ENCODE results near the gene NAT10.

NAT10 gene

DNA sequence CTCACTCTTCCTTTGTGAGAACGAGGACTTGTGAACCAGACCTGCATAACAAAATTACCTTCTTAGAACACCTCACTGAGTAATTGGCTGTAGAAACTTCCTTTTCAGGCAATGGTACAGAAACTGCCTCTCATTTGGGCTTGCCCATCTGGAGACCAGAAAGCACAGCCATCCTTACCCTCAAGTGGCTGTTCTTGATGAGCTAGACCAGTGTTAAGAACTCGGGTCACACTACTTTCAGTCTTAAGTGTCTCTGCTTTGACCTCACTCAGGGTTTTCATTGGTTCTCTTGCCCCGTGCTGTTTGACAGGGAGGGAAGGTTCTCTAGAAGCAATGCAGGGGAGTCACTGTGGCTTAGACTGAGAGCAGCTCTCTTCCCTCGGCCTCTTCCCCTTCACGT lies 29.3 kb downstream of the NAT10 start:
- POLR2A ChIA-PET: no interaction called here

DNA sequence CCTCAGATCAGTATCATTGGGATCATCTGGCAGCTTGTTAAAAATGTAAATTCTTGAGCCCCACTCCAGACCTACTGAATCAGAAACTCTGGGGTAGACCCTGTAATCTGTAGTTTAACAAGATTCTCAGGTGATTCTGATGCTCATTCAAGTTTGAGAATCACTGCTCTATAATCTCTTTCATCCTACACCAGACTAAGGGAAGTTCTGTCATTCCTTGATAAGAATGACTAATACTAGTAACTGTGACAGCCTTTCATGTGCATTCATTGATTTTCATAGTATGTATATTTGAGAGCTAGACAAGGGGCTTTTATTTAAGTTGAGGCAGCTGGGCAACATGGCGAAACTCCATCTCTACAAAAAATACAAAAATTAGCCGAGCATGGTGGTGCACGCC lies 30.0 kb downstream of the NAT10 start:
- CTCF ChIA-PET: interaction anchor here (0.8 to 2.0 kb wide), 3 partner anchors 13 to 139 kb away, joined by 3 to 7 read pairs (median 3); no protein-coding TSS in a partner anchor
- H3K4me3 ChIP-seq (ENCODE audit: low read depth, low read length): no peak overlapping the region
- POLR2A ChIA-PET: no interaction called here
- DNase-seq (ENCODE audit: low read depth, low spot score): no peak
- TF ChIP-seq, protein P1, sequence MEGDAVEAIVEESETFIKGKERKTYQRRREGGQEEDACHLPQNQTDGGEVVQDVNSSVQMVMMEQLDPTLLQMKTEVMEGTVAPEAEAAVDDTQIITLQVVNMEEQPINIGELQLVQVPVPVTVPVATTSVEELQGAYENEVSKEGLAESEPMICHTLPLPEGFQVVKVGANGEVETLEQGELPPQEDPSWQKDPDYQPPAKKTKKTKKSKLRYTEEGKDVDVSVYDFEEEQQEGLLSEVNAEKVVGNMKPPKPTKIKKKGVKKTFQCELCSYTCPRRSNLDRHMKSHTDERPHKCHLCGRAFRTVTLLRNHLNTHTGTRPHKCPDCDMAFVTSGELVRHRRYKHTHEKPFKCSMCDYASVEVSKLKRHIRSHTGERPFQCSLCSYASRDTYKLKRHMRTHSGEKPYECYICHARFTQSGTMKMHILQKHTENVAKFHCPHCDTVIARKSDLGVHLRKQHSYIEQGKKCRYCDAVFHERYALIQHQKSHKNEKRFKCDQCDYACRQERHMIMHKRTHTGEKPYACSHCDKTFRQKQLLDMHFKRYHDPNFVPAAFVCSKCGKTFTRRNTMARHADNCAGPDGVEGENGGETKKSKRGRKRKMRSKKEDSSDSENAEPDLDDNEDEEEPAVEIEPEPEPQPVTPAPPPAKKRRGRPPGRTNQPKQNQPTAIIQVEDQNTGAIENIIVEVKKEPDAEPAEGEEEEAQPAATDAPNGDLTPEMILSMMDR (IDR thresholded peaks at IDR 0.05; ENCODE audit: insufficient read depth, low read length, missing control alignments): no peak

More for the DNA sequence above, 29.3 kb downstream of the NAT10 start:
- TF ChIP-seq, protein P1 (IDR thresholded peaks at IDR 0.05; ENCODE audit: insufficient read depth, low read length, missing control alignments): no peak
- no peak for DNase-seq (ENCODE audit: low read depth, low spot score)
- no peak overlapping the region for H3K4me3 ChIP-seq (ENCODE audit: low read depth, low read length)
- CTCF ChIA-PET: interaction anchor here (1.5 to 2.0 kb wide), 2 partner anchors 40 to 138 kb away, joined by 3 to 7 read pairs; no protein-coding TSS in a partner anchor

DNA sequence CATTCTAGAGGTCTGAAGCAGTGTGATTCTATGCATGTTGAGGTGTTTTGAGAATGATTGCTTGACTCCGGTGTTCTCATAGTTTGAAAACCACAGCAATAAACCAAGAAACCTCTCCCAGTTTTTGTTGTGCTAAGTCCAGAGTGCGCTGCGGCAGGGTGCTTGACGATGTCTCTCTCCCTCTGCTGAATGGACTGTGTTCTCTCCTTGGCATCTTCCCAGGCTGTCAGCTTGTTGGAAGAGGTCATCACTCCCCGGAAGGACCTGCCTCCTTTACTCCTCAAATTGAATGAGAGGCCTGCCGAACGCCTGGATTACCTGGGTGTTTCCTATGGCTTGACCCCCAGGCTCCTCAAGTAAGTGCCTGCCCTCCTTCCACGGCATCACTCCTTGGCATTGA lies 31.0 kb downstream of the NAT10 start:
- ChIA-PET CTCF (interaction anchor here (1.2 to 1.5 kb wide), 2 partner anchors 140 to 229 kb away, joined by 3 read pairs; no protein-coding TSS in a partner anchor), POLR2A (interaction anchor here (0.6 kb wide), 1 partner anchor 55 kb away, joined by 3 read pairs; no protein-coding TSS in a partner anchor)
- TF ChIP-seq, protein P1 (IDR thresholded peaks at IDR 0.05; ENCODE audit: insufficient read depth, low read length, missing control alignments): no peak
- no peak overlapping the region for H3K4me3 ChIP-seq (ENCODE audit: low read depth, low read length)
- DNase-seq (ENCODE audit: low read depth, low spot score): no peak

DNA sequence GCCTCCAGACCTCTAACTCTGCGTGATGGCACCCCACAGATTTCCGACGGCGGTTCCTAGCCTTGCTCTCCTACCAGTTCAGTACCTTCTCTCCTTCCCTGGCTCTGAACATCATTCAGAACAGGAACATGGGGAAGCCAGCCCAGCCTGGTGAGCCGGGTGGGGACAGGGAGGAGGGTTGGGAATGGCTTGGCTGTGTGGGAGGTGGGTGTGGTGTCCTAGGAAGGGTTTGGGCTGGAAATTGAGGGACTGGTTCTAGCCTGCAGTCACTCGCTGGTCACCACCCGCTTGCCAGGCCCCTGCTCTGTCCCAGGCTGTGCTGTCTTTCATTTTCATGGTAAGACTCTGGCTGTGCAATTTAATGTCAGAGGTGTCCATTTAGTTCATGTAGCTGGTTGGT lies 33.9 kb downstream of the NAT10 start:
- H3K4me3 ChIP-seq (ENCODE audit: low read depth, low read length): no peak overlapping the region
- POLR2A ChIA-PET: no interaction called here
- DNase-seq (ENCODE audit: low read depth, low spot score): no peak
- CTCF ChIA-PET: interaction anchor here (3.1 kb wide), 1 partner anchor 11 kb away, joined by 12 read pairs; no protein-coding TSS in a partner anchor
- TF ChIP-seq, protein P1 (IDR thresholded peaks at IDR 0.05; ENCODE audit: insufficient read depth, low read length, missing control alignments): no peak

DNA sequence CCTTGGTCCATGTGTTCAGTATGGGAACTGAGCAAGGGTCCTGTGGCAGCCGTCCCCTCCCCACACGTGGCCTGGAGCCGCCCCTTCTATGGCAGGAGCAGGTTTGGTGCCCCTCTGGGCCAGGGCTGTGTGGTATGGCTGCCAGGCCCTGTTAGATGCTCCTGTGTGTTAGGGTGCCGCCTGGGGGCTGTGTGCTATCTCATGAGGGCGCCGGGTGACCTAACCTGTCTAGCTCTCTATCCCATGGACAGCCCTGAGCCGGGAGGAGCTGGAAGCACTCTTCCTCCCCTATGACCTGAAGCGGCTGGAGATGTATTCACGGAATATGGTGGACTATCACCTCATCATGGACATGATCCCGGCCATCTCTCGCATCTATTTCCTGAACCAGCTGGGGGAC lies 34.7 kb downstream of the NAT10 start:
- TF ChIP-seq, protein P1 (IDR thresholded peaks at IDR 0.05; ENCODE audit: insufficient read depth, low read length, missing control alignments): no peak
- no peak for DNase-seq (ENCODE audit: low read depth, low spot score)
- H3K4me3 ChIP-seq (ENCODE audit: low read depth, low read length): no peak overlapping the region
- ChIA-PET POLR2A (interaction anchor here (0.7 kb wide), 1 partner anchor 9 kb away, joined by 3 read pairs; no protein-coding TSS in a partner anchor), CTCF (interaction anchor here (1.3 to 3.1 kb wide), 2 partner anchors 11 to 35 kb away, joined by 8 to 12 read pairs; no protein-coding TSS in a partner anchor)

DNA sequence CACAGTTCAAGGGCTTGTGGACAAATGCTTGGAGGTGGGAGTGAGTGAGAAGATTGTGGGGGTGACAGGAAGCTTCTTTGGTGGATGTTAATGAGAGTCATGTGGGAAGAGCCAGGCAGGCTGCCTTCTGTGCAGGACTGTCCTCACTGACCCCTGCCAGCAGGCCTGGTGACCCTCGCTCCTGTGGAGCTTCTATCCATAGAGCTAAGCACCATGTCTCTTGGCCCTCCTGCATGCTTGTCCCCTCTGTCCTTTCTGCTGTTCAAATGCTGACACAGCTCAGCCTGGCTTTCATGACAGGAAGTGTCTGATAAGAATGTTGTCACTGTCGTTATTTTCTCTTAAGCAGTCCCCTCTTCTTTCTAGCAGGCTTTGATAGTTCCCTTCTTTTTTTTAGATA lies 37.6 kb downstream of the NAT10 start:
- POLR2A ChIA-PET: no interaction called here
- no peak overlapping the region for H3K4me3 ChIP-seq (ENCODE audit: low read depth, low read length)
- DNase-seq (ENCODE audit: low read depth, low spot score): no peak
- TF ChIP-seq, protein P1 (IDR thresholded peaks at IDR 0.05; ENCODE audit: insufficient read depth, low read length, missing control alignments): no peak
- CTCF ChIA-PET: interaction anchor here (0.9 to 1.5 kb wide), 2 partner anchors 33 to 146 kb away, joined by 3 to 4 read pairs; no protein-coding TSS in a partner anchor

Measured in AG04449 (cell line).